ENCODE data around the gene GRB10. TPM values are rescaled to one million over a fixed set of nuclear protein-coding genes. Genes with fewer than 3 reads are reported as not detected.

Gene GRB10
- total and polyA plus RNA-seq, 2 experiments from 2014 or later, result 35.0 to 154 TPM

DNA sequence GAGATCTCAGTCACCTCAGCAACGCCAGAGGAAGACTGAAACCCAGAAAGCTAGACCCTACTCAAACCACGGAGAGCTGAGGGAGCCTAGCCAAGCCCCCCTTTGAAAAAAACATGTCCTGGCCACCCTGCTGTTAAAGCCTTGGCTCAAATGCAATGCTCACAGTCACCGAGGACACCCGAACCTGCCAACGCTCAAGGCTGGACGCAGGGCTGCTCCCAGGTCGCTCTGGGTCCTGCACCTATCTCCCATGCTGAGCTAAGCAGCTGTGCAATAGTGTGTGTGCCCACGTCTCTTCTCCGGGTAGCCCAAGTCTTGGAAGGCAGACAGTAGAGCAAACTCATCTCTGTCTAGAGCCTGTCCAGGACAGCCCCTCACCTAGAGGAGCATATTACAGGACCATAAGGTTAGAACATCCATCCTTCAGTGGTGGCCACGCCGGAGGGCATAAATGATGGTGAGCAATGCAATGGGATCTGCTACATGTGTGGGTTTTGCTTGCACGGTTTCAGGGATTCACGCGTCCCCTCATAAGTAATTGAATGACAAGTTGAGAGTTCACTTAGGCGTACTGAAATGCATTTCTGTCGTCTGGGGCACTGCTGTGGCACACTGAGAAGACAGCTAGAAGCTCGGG lies 123.2 kb downstream of the GRB10 start (continued):
- TF ChIP-seq REST (IDR thresholded peaks at IDR 0.05; ENCODE audit: unreplicated experiment) (no peak), EZH2phosphoT487 (IDR thresholded peaks at IDR 0.05; ENCODE audit: unreplicated experiment) (no peak), NANOG (IDR thresholded peaks at IDR 0.05; ENCODE audit: borderline replicate concordance) (no peak), ZNF331 (CRISPR knock-in tag; IDR thresholded peaks at IDR 0.05; ENCODE audit: low read depth) (no peak), POLR2AphosphoS5 (IDR thresholded peaks at IDR 0.05; ENCODE audit: low read depth) (no peak), ETS1 (IDR thresholded peaks at IDR 0.05) (no peak), CREB1 (CRISPR knock-in tag; IDR thresholded peaks at IDR 0.05; ENCODE audit: low read depth) (no peak)
- TF ChIP-seq, protein P1, sequence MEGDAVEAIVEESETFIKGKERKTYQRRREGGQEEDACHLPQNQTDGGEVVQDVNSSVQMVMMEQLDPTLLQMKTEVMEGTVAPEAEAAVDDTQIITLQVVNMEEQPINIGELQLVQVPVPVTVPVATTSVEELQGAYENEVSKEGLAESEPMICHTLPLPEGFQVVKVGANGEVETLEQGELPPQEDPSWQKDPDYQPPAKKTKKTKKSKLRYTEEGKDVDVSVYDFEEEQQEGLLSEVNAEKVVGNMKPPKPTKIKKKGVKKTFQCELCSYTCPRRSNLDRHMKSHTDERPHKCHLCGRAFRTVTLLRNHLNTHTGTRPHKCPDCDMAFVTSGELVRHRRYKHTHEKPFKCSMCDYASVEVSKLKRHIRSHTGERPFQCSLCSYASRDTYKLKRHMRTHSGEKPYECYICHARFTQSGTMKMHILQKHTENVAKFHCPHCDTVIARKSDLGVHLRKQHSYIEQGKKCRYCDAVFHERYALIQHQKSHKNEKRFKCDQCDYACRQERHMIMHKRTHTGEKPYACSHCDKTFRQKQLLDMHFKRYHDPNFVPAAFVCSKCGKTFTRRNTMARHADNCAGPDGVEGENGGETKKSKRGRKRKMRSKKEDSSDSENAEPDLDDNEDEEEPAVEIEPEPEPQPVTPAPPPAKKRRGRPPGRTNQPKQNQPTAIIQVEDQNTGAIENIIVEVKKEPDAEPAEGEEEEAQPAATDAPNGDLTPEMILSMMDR (conservative IDR thresholded peaks at IDR 0.05; ENCODE audit: low read depth in 2 of 2), result no peak

DNA sequence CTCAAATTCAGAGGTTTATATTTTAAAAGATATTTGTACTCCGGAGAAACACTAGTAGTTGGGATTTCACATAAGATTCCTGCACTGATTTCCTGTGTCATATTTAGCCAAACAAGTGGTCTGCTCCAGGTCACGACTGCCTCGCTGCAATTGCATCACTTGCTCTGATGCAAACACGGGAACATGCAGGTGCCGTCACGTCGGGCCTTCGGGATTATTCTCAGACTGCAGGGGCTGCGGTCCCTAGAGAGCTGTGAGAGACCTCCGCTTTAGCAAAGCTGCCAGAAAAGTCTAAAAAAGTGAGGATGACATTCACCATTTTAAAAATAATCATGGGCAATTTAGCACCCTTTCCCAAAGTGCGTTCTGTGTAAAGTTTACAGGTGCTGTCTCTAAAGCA lies 124.0 kb downstream of the GRB10 start:
- H2AFZ ChIP-seq, result no peak overlapping the region
- peaks cover 5% of the 10 kb centered on the region for H3K79me2 ChIP-seq (replicated peaks; ENCODE audit: insufficient read depth)
- H3K9me3 Mint-ChIP-seq, result no peaks in the 10 kb centered on the region
- H3K36me3 ChIP-seq (ENCODE audit: insufficient read depth), result no peaks in the 10 kb centered on the region
- DNase-seq (ENCODE audit: low spot score) (no peak), ATAC-seq (no peak)
- H3K27me3 Mint-ChIP-seq (ENCODE audit: insufficient read depth, low read depth, poor library complexity), result peaks cover 12% of the 10 kb centered on the region
- no peaks in the 10 kb centered on the region for H3K9me2 ChIP-seq (ENCODE audit: insufficient read depth)
- peaks cover 11% of the 10 kb centered on the region for H3K4me1 Mint-ChIP-seq
- H3K27me3 ChIP-seq (ENCODE audit: insufficient read depth), result no peaks in the 10 kb centered on the region
- H3K4me3 Mint-ChIP-seq, result no peak overlapping the region
- no peaks in the 10 kb centered on the region for H3F3A ChIP-seq (replicated peaks; ENCODE audit: low read depth)
- no peaks in the 10 kb centered on the region; the same call in none of the 2 replicates for H4K20me1 ChIP-seq (replicated peaks; ENCODE audit: insufficient read depth)
- no peak overlapping the region for H3K27ac Mint-ChIP-seq
- no peak overlapping the region for H3K4me2 ChIP-seq
- H3K4me3 ChIP-seq, result no peak overlapping the region
- no peak overlapping the region for H3K27ac ChIP-seq (ENCODE audit: low read depth)
- H3K4me1 ChIP-seq (ENCODE audit: insufficient read depth), result no peaks in the 10 kb centered on the region
- peaks cover 28% of the 10 kb centered on the region for H3K36me3 Mint-ChIP-seq (ENCODE audit: low read depth)
- TF ChIP-seq JUNB (IDR thresholded peaks at IDR 0.05; ENCODE audit: unreplicated experiment) (no peak), NANOG (IDR thresholded peaks at IDR 0.05; ENCODE audit: borderline replicate concordance) (no peak), EZH2 (IDR thresholded peaks at IDR 0.05; ENCODE audit: low read depth, unreplicated experiment) (no peak), ZNF331 (CRISPR knock-in tag; IDR thresholded peaks at IDR 0.05; ENCODE audit: low read depth) (no peak)
- TF ChIP-seq, protein P2, sequence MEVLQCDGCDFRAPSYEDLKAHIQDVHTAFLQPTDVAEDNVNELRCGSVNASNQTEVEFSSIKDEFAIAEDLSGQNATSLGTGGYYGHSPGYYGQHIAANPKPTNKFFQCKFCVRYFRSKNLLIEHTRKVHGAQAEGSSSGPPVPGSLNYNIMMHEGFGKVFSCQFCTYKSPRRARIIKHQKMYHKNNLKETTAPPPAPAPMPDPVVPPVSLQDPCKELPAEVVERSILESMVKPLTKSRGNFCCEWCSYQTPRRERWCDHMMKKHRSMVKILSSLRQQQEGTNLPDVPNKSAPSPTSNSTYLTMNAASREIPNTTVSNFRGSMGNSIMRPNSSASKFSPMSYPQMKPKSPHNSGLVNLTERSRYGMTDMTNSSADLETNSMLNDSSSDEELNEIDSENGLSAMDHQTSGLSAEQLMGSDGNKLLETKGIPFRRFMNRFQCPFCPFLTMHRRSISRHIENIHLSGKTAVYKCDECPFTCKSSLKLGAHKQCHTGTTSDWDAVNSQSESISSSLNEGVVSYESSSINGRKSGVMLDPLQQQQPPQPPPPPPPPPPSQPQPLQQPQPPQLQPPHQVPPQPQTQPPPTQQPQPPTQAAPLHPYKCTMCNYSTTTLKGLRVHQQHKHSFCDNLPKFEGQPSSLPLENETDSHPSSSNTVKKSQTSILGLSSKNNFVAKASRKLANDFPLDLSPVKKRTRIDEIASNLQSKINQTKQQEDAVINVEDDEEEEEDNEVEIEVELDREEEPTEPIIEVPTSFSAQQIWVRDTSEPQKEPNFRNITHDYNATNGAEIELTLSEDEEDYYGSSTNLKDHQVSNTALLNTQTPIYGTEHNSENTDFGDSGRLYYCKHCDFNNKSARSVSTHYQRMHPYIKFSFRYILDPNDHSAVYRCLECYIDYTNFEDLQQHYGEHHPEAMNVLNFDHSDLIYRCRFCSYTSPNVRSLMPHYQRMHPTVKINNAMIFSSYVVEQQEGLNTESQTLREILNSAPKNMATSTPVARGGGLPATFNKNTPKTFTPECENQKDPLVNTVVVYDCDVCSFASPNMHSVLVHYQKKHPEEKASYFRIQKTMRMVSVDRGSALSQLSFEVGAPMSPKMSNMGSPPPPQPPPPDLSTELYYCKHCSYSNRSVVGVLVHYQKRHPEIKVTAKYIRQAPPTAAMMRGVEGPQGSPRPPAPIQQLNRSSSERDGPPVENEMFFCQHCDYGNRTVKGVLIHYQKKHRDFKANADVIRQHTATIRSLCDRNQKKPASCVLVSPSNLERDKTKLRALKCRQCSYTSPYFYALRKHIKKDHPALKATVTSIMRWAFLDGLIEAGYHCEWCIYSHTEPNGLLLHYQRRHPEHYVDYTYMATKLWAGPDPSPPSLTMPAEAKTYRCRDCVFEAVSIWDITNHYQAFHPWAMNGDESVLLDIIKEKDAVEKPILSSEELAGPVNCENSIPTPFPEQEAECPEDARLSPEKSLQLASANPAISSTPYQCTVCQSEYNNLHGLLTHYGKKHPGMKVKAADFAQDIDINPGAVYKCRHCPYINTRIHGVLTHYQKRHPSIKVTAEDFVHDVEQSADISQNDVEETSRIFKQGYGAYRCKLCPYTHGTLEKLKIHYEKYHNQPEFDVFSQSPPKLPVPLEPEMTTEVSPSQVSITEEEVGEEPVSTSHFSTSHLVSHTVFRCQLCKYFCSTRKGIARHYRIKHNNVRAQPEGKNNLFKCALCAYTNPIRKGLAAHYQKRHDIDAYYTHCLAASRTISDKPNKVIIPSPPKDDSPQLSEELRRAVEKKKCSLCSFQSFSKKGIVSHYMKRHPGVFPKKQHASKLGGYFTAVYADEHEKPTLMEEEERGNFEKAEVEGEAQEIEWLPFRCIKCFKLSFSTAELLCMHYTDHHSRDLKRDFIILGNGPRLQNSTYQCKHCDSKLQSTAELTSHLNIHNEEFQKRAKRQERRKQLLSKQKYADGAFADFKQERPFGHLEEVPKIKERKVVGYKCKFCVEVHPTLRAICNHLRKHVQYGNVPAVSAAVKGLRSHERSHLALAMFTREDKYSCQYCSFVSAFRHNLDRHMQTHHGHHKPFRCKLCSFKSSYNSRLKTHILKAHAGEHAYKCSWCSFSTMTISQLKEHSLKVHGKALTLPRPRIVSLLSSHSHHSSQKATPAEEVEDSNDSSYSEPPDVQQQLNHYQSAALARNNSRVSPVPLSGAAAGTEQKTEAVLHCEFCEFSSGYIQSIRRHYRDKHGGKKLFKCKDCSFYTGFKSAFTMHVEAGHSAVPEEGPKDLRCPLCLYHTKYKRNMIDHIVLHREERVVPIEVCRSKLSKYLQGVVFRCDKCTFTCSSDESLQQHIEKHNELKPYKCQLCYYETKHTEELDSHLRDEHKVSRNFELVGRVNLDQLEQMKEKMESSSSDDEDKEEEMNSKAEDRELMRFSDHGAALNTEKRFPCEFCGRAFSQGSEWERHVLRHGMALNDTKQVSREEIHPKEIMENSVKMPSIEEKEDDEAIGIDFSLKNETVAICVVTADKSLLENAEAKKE (CRISPR knock-in tag; IDR thresholded peaks at IDR 0.05), result no peak

All from GM23338 (cell line).